GM12864 (cell line): Measurements from ENCODE around the gene SLC25A3.

Experiments used
- DNase-seq: peaks from one replicate; pipeline ENCODE4 v3.0.0-alpha.2; 2011; ENCODE audit warnings: low read depth
- H3K4me3 ChIP-seq: 2 replicates; pipeline ENCODE4 v1.5.1; 2011; ENCODE audit warnings: mild to moderate bottlenecking, low read depth, low read length, control low read depth
- TF ChIP-seq, protein P1 (sequence below): IDR thresholded peaks from 2 replicates; pipeline ENCODE4 v1.5.1; 2011; ENCODE audit warnings: low read depth, mild to moderate bottlenecking, moderate library complexity, low read length, control low read depth, inconsistent platforms; ENCODE audit errors: missing control alignments

The SLC25A3 gene

DNA sequence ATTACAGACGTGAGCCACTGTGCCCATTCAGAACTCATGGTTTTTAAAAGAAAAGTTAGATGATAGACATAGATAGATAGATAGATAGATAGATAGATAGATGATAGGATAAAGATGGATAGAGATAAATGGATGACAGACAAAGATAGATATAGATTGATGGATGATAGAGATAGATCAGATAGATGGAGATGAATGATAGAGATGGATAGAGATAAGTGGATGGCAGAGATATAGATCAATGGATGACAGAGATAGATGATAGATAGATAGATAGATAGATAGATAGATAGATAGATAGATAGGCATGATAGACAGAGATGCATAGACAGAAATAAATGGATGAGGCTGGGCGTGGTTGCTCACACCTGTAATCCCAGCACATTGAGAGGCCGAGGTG, 13.7 kb upstream of the SLC25A3 start:
- TF ChIP-seq, protein P1, sequence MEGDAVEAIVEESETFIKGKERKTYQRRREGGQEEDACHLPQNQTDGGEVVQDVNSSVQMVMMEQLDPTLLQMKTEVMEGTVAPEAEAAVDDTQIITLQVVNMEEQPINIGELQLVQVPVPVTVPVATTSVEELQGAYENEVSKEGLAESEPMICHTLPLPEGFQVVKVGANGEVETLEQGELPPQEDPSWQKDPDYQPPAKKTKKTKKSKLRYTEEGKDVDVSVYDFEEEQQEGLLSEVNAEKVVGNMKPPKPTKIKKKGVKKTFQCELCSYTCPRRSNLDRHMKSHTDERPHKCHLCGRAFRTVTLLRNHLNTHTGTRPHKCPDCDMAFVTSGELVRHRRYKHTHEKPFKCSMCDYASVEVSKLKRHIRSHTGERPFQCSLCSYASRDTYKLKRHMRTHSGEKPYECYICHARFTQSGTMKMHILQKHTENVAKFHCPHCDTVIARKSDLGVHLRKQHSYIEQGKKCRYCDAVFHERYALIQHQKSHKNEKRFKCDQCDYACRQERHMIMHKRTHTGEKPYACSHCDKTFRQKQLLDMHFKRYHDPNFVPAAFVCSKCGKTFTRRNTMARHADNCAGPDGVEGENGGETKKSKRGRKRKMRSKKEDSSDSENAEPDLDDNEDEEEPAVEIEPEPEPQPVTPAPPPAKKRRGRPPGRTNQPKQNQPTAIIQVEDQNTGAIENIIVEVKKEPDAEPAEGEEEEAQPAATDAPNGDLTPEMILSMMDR: no peak
- no peak for DNase-seq
- H3K4me3 ChIP-seq: no peak overlapping the region

DNA sequence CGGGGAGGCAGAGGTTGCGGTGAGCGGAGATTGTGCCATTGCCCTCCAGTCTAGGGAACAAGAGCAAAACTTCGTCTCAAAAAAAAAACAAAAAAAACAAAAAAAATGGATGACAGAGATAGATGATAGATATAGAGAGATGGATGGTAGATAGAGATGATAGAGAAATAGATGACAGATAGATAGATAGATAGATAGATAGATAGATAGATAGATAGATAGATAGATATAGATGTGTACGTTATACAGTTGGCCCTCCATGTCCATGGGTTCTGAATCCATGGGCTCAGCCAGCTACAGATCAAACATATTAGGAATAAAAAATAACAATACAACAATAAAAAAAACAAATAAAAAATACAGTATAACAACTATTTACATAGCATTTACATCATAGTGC, 12.8 kb upstream of the SLC25A3 start:
- TF ChIP-seq, protein P1: no peak
- no peak overlapping the region for H3K4me3 ChIP-seq
- DNase-seq: no peak

DNA sequence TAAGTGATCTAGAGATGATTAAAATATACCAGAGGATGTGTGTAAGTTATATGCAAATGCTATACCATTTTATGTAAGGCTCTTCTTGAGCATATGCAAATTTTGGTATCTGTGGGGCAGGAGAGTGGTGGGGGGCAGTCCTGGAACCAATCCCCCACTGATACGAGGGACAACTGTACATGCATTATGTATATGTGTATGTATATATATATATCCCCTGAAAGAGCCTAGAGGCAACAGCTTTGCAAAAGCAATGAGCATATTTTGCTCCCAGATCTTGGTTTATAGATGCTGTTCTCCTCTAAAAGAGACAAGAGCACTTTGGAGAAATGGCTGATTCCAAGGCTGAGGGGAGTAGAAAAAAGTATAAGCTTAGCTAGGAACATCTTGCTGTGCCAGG, 12.4 kb upstream of the SLC25A3 start:
- DNase-seq: no peak
- TF ChIP-seq, protein P1: no peak
- H3K4me3 ChIP-seq: no peak overlapping the region

DNA sequence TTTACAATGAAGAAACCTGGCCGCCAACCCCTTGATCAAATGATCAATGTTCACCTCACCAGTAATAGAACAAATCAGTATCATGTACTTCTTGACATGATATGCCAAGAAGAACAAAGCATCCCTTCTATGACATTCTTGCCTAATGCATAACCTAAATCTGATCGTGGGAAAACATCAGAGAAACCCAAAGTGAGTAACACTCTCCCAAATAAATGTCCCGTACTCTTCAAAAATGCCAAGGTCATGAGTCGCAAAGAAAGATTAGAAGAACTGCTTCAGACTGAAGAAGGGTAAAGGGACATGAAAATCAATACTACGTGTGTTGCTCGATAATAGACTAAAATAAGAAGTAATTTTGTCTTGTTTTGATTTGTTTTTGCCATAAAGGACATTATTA, 11.4 kb upstream of the SLC25A3 start:
- DNase-seq: no peak
- H3K4me3 ChIP-seq: no peak overlapping the region
- TF ChIP-seq, protein P1: no peak

DNA sequence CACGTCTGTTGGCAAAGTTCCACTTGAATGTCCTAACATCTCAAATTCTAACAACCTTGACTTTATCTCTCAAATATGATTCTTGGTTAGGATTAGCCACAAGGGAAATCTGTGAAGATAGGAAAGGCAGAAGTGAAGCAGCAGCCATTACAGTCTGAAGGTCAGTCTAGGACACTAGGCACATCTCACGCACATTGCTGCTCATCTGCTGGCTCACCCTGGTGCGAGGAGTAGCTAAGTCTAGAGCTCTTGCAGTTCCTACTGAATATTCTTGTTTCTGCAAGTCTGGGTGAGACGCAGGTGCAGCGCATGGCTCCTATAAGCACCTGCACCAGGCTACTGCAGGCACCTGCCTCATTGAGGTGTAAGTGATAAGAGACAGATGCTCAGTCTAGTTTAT, 6.4 kb upstream of the SLC25A3 start:
- TF ChIP-seq, protein P1: no peak
- H3K4me3 ChIP-seq: no peak overlapping the region
- no peak for DNase-seq

DNA sequence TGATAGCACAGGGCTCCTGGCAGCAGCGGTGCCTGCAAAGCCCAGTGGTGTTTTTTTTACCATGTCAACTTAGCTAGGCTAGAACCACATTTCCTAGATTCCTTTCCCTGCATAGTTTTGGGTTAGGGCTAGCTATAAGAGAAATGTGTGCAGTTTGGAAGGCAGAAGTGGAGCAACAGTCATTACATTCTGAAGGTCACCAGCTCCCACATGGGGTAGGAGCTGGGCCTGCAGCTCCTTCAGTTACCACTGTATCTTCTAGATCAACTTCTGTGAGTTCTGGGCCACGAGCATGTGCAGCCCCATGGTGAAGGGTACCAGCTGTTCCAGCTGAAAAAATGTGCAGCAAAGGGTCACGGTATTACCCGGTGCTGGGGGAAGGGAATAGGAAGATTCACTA, 2.3 kb upstream of the SLC25A3 start:
- DNase-seq: no peak
- TF ChIP-seq, protein P1: no peak
- no peak overlapping the region for H3K4me3 ChIP-seq

DNA sequence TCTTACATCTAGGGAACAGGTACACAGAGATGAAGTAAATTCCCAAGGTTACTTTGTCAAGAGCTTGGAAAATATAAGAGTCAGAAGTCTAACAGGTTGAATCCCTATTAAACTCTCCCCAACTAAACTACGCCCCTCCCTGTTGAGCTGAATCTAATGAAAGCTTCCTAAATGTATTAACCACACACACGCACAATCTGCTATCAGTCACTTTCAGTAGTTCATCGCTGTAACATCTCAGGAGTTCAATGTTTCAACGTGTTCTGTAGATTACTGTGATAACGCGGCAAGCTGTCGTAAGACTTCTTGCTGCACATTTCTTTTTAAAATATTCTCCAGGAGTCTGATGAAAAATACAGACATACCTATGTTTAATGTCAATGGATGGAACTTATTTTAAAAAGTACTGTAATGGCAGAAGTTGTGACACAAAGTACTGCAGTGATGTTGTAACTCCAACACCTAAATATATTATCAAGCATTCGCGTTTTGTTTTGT, 612 bp upstream of the SLC25A3 start:
- H3K4me3 ChIP-seq: peak overlapping the region; percentile 96
- TF ChIP-seq, protein P1: no peak

More for the DNA sequence above, 612 bp upstream of the SLC25A3 start:
- DNase-seq: no peak
